Measurements from ENCODE around the gene OTX2.

Gene OTX2

GRCh38 chr14:56796259-56796658 is 14.0 kb downstream of the OTX2 start:
- DNase-seq (ENCODE audit: low read depth): no peak

GRCh38 chr14:56795284-56795622 is 15.0 kb downstream of the OTX2 start:
- DNase-seq (ENCODE audit: low read depth): no peak

- no peak for DNase-seq (ENCODE audit: low read depth)
Observed at GRCh38 chr14:56794557-56795283, 15.6 kb downstream of the OTX2 start.

GRCh38 chr14:56794088-56794556 is 16.2 kb downstream of the OTX2 start:
- DNase-seq (ENCODE audit: low read depth): no peak

GRCh38 chr14:56789955-56790354 is 20.3 kb downstream of the OTX2 start:
- DNase-seq (ENCODE audit: low read depth): no peak

- no peak for DNase-seq (ENCODE audit: low read depth)
Observed at GRCh38 chr14:56787530-56787929, 22.7 kb downstream of the OTX2 start.

GRCh38 chr14:56782711-56783110 is 27.6 kb downstream of the OTX2 start:
- DNase-seq (ENCODE audit: low read depth): no peak

GRCh38 chr14:56774503-56774902 is 35.8 kb downstream of the OTX2 start:
- DNase-seq (ENCODE audit: low read depth): no peak

- no peak for DNase-seq (ENCODE audit: low read depth)
Observed at GRCh38 chr14:56770512-56770911, 39.8 kb downstream of the OTX2 start.

GRCh38 chr14:56760164-56760914 is 49.9 kb downstream of the OTX2 start:
- no peak for DNase-seq (ENCODE audit: low read depth)

- no peak for DNase-seq (ENCODE audit: low read depth)
Observed at GRCh38 chr14:56759633-56760032, 50.6 kb downstream of the OTX2 start.

- no peak for DNase-seq (ENCODE audit: low read depth)
Observed at GRCh38 chr14:56759094-56759493, 51.2 kb downstream of the OTX2 start.

- DNase-seq (ENCODE audit: low read depth): no peak
Observed at GRCh38 chr14:56754921-56755320, 55.4 kb downstream of the OTX2 start.

- no peak for DNase-seq (ENCODE audit: low read depth)
Observed at GRCh38 chr14:56753396-56753795, 56.9 kb downstream of the OTX2 start.

- no peak for DNase-seq (ENCODE audit: low read depth)
Observed at GRCh38 chr14:56752428-56752827, 57.9 kb downstream of the OTX2 start.

- DNase-seq (ENCODE audit: low read depth): no peak
Observed at GRCh38 chr14:56751471-56751870, 58.8 kb downstream of the OTX2 start.

All from stromal cell of bone marrow (primary cell).